Measurements from ENCODE around the gene RB1. TPM values are rescaled to one million over a fixed set of nuclear protein-coding genes. Genes with fewer than 3 reads are reported as not detected.

The RB1 gene
- total RNA-seq, 1 donor from 2014 or later = 36.2 TPM

DNA sequence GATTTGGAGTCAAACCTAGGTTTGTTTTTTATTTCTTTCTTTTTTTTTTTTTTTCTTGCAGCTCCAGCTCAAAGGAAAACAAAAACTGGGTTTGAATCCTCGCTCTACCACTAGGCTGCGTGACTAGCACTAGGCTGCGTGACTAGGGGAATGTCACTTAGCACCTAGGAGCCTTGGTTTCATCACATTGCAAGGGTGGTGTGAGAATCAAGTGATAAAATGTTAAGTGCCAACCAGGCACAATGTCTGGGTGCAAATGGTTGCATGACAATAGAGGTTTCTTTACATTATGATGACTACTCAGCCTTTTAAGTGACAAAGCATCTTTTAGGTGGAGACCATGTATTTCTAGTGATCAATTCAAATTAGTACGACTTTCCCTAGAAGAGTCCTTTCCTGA lies 201.5 kb downstream of the RB1 start:
- Mint-ChIP-seq H3K27me3 (ENCODE audit: unreplicated experiment) (peaks cover 11% of the 10 kb centered on the region), H3K27ac (ENCODE audit: unreplicated experiment) (peak overlapping the region; percentile 80)
- DNase-seq (ENCODE audit: low spot score) = no peak

DNA sequence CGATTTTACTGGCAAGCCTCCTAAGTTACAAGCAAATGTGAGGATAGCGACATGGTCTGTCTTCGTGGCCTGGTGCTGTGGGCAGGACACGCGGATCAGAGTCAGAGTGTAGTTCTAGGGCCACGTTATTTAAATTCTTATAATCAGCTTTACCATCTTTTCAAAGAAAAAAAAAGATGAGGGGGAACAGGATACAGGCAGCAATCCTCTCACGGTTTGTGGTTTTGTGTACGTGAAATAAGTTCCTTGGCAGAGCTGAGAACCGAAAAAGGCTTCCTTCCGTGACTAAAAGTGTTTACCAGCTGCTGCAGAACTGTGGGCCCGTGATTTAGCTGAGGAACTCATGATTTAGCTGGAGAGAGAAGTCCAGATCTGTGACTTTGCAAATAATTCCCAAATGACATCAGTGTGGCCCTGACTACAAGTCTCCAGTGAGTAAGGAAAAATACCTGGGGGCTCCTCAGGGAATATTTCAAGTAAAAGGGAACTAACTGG lies 202.1 kb downstream of the RB1 start:
- no peaks in the 10 kb centered on the region for H3K9me3 Mint-ChIP-seq (ENCODE audit: unreplicated experiment)
- TF ChIP-seq, protein P1, sequence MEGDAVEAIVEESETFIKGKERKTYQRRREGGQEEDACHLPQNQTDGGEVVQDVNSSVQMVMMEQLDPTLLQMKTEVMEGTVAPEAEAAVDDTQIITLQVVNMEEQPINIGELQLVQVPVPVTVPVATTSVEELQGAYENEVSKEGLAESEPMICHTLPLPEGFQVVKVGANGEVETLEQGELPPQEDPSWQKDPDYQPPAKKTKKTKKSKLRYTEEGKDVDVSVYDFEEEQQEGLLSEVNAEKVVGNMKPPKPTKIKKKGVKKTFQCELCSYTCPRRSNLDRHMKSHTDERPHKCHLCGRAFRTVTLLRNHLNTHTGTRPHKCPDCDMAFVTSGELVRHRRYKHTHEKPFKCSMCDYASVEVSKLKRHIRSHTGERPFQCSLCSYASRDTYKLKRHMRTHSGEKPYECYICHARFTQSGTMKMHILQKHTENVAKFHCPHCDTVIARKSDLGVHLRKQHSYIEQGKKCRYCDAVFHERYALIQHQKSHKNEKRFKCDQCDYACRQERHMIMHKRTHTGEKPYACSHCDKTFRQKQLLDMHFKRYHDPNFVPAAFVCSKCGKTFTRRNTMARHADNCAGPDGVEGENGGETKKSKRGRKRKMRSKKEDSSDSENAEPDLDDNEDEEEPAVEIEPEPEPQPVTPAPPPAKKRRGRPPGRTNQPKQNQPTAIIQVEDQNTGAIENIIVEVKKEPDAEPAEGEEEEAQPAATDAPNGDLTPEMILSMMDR (IDR thresholded peaks at IDR 0.05; ENCODE audit: unreplicated experiment) = no peak
- peaks cover 46% of the 10 kb centered on the region for H3K36me3 Mint-ChIP-seq (ENCODE audit: low read depth, unreplicated experiment)
- peak overlapping the region; percentile 80 for H3K27ac Mint-ChIP-seq (ENCODE audit: unreplicated experiment)
- no peak for DNase-seq (ENCODE audit: low spot score)
- peaks cover 11% of the 10 kb centered on the region for H3K27me3 Mint-ChIP-seq (ENCODE audit: unreplicated experiment)
- H3K4me3 Mint-ChIP-seq (ENCODE audit: unreplicated experiment) = peak overlapping the region; percentile 14
- peaks cover 38% of the 10 kb centered on the region for H3K4me1 Mint-ChIP-seq (ENCODE audit: unreplicated experiment)

More for the DNA sequence above, 201.5 kb downstream of the RB1 start:
- Mint-ChIP-seq H3K36me3 (ENCODE audit: low read depth, unreplicated experiment) (peaks cover 46% of the 10 kb centered on the region), H3K4me3 (ENCODE audit: unreplicated experiment) (no peak overlapping the region), H3K9me3 (ENCODE audit: unreplicated experiment) (no peaks in the 10 kb centered on the region), H3K4me1 (ENCODE audit: unreplicated experiment) (peaks cover 33% of the 10 kb centered on the region)
- TF ChIP-seq, protein P1 (IDR thresholded peaks at IDR 0.05; ENCODE audit: unreplicated experiment) = no peak

DNA sequence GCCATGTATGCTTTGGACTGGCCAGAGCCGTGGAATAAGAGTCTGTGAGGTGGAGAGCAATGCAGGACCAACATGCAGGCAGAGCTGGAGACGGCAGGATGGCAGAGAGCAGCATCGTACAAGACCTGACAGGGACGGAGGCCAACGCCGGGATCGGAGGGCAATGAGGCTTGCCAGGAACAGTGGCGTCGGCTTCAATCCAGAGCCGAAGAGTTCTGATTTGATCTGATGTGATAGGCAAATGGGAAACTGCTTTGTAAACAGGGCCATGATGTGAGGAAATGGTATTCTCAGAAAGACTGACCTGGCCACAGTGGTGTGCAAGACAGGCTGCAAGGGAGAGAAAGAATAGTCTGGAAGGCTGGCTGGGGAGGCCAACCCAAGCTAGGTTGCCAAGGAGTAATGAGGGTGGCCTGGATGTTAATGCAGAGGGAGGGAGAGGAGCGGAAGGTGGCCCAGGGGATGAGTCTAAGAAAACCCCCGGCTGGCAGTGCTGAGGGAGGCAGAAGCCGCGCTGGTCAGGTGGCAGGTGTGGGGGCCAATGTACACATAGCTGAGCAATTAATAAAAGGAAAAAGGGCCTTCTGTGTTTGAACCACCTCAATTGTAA lies 202.6 kb downstream of the RB1 start:
- Mint-ChIP-seq H3K4me3 (ENCODE audit: unreplicated experiment) (peak overlapping the region; percentile 14), H3K27ac (ENCODE audit: unreplicated experiment) (peak overlapping the region; percentile 80), H3K27me3 (ENCODE audit: unreplicated experiment) (peaks cover 11% of the 10 kb centered on the region), H3K4me1 (ENCODE audit: unreplicated experiment) (peaks cover 39% of the 10 kb centered on the region), H3K36me3 (ENCODE audit: low read depth, unreplicated experiment) (peaks cover 42% of the 10 kb centered on the region), H3K9me3 (ENCODE audit: unreplicated experiment) (no peaks in the 10 kb centered on the region)
- TF ChIP-seq, protein P1 (IDR thresholded peaks at IDR 0.05; ENCODE audit: unreplicated experiment) = no peak
- no peak for DNase-seq (ENCODE audit: low spot score)

DNA sequence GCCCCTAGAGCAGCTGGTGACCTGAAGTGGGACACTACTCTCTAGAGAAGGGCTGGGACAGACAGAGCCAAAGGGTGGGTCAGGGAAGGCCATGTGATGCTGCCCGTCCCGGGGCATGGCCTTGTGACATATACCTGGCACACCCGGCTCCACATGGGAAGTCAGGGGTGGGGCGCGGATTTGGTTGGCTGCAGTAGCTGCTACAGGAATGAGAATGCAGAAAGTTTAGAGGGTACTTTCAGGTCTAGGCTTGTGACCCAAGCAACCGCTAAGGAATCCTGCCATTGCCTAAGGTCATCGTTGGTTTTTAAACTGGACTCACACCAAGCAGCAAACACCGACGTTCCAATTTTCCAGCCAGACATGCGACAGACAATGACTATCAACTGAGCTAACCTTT lies 203.5 kb downstream of the RB1 start:
- no peaks in the 10 kb centered on the region for H3K9me3 Mint-ChIP-seq (ENCODE audit: unreplicated experiment)
- DNase-seq (ENCODE audit: low spot score) = no peak
- no peak overlapping the region for H3K27ac Mint-ChIP-seq (ENCODE audit: unreplicated experiment)
- H3K4me1 Mint-ChIP-seq (ENCODE audit: unreplicated experiment) = peaks cover 43% of the 10 kb centered on the region
- peaks cover 34% of the 10 kb centered on the region for H3K36me3 Mint-ChIP-seq (ENCODE audit: low read depth, unreplicated experiment)
- no peak overlapping the region for H3K4me3 Mint-ChIP-seq (ENCODE audit: unreplicated experiment)
- peaks cover 11% of the 10 kb centered on the region for H3K27me3 Mint-ChIP-seq (ENCODE audit: unreplicated experiment)
- TF ChIP-seq, protein P1 (IDR thresholded peaks at IDR 0.05; ENCODE audit: unreplicated experiment) = no peak

DNA sequence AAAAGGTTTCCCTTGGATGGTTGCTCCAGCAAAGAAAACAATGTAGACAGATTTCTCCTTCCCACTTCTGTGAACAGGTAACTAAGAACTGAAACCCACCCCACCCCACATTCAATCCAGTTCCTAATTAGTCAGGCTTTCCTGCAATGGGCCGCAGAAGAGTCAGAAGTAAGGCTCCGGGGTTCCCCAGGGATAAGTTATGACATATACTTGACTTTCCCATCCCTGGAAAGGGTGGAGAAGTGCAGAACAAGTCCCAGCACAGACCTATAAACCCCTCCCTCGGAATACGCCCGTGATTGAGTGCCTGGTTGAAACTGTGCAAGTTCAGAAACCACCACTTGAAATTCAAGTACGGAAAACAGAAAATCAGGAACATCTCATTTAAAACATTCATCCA lies 204.5 kb downstream of the RB1 start:
- TF ChIP-seq, protein P1 (IDR thresholded peaks at IDR 0.05; ENCODE audit: unreplicated experiment) = no peak
- Mint-ChIP-seq H3K4me3 (ENCODE audit: unreplicated experiment) (no peak overlapping the region), H3K9me3 (ENCODE audit: unreplicated experiment) (no peaks in the 10 kb centered on the region), H3K4me1 (ENCODE audit: unreplicated experiment) (peaks cover 43% of the 10 kb centered on the region), H3K27me3 (ENCODE audit: unreplicated experiment) (peaks cover 11% of the 10 kb centered on the region), H3K27ac (ENCODE audit: unreplicated experiment) (no peak overlapping the region), H3K36me3 (ENCODE audit: low read depth, unreplicated experiment) (peaks cover 38% of the 10 kb centered on the region)
- no peak for DNase-seq (ENCODE audit: low spot score)

Data from endothelial cell (in vitro differentiated cells).